Breast epithelium (tissue), 4 donors: ENCODE results near the gene FCHO2. TPM values are rescaled to one million over a fixed set of nuclear protein-coding genes. Genes with fewer than 3 reads are reported as not detected.

Experiments used
- DNase-seq, 2 donors: peaks; one replicate each; pipeline ENCODE4 v3.0.0-alpha.2; 2019; ENCODE audit warnings: low spot score in 2 of 2
- H3K27ac ChIP-seq, 2 donors: fragments of 200-600 bp; sonication (generic) in 1 of 2; one replicate each; pipeline ENCODE4 v1.5.1; 2016 to 2019; ENCODE audit warnings: mild to moderate bottlenecking in 1 of 2
- H3K27me3 ChIP-seq, 2 donors: fragments of 200-600 bp; sonication (generic) in 1 of 2; one replicate each; pipeline versions ENCODE4 v1.5.1 to v1.6.0; 2017 to 2019; ENCODE audit warnings: control low read depth in 1 of 2, mild to moderate bottlenecking in 1 of 2
- H3K36me3 ChIP-seq: fragments of 200-600 bp; one replicate; pipeline ENCODE4 v1.5.1; 2019
- H3K4me1 ChIP-seq, 2 donors: fragments of 200-600 bp; sonication (generic); one replicate each; pipeline ENCODE4 v1.5.1; 2016 to 2019; ENCODE audit warnings: control low read depth in 1 of 2
- H3K4me3 ChIP-seq, 3 donors: fragments of 200-600 bp; sonication (generic); 1 replicate in 2 of 3; 2 replicates in 1 of 3; pipeline ENCODE4 v1.5.1; 2016 to 2019; ENCODE audit warnings: mild to moderate bottlenecking in 3 of 3, moderate library complexity in 2 of 3
- H3K9me3 ChIP-seq, 2 donors: fragments of 200-600 bp; sonication (generic) in 1 of 2; one replicate each; pipeline ENCODE4 v1.5.1; 2016 to 2019; ENCODE audit warnings: control low read depth in 1 of 2
- CTCF ChIP-seq, 3 donors: fragments of 450-650 bp; IDR thresholded peaks; one replicate each; pipeline ENCODE4 v1.5.1; 2016 to 2017; ENCODE audit warnings: antibody characterized with exemption in 3 of 3, mild to moderate bottlenecking in 3 of 3, moderate library complexity in 3 of 3
- POLR2A ChIP-seq: fragments of 450-650 bp; IDR thresholded peaks from one replicate; pipeline ENCODE4 v1.6.1; 2016; ENCODE audit warnings: antibody characterized with exemption, mild to moderate bottlenecking, moderate library complexity
- POLR2AphosphoS5 ChIP-seq, 3 donors: sonication (generic); formaldehyde crosslinking; IDR thresholded peaks; one replicate each; pipeline ENCODE4 v1.6.1; 2017; ENCODE audit warnings: antibody characterized with exemption in 3 of 3
- intact Hi-C: fragments of 100-400 bp; cut with DNase I; formaldehyde crosslinking; loops from one replicate; pipeline ENCODE4 v1.15.1; 2023; ENCODE audit warnings: low total_unique reads
- total RNA-seq, 3 donors: library from RNA; depleted of rRNA; stranded (reverse); fragments of >200 nt; gene quantifications; one replicate each; pipeline ENCODE4 v1.1.0, GENCODE V29; 2016

Gene FCHO2
- total RNA-seq, 3 donors from 2014 or later, result 30.5 to 58.8 (median 46.7) TPM

DNA sequence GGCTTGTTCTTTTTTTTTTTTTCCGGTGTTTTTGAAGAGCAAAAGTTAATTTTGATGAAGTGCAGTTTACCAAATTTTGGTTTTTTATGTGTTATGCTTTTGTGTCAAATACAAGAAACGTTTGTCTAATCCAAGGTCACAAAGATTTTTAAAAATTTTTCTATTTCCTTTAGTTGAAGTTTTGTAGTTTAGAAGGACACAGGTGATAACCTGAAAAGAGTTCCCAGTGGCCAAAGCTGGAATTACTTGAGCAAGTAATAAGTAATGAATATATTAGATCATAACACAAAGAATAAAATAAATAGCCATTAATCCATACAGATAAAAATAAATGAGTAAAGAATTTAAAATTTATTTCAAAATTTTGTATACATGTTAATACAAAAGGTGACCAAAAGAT, 71.5 kb downstream of the FCHO2 start:
- H3K4me1 ChIP-seq, result no peaks in the 10 kb centered on the region
- no peak for DNase-seq
- no peak overlapping the region for H3K27ac ChIP-seq
- no peaks in the 10 kb centered on the region for H3K9me3 ChIP-seq
- no peaks in the 10 kb centered on the region for H3K36me3 ChIP-seq
- TF ChIP-seq POLR2A (no peak), POLR2AphosphoS5 (IDR thresholded peaks at IDR 0.05) (no peak), CTCF (IDR thresholded peaks at IDR 0.05) (peak in 1 of 3 donors; percentile 29)
- no peaks in the 10 kb centered on the region for H3K27me3 ChIP-seq
- intact Hi-C loops, result no loop called here
- H3K4me3 ChIP-seq, result no peak overlapping the region

DNA sequence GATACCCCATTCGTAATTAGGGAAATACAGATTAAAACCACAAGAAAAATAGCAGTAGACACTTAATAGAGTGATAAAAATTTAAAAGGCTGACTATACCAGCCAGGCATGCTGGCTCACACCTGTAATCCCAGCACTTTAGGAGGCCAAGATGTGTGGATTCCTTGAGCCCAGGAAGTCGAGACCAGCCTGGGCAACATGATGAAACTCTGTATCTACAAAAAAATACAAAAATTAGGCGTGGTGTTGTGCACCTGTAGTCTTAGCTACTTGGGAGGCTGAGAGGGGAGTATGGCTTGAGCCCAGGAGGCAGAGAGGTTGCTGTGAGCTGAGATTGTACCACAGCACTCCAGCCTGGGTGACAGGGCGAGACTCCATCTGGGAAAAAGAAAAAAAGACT, 72.0 kb downstream of the FCHO2 start:
- H3K4me3 ChIP-seq, result no peak overlapping the region
- TF ChIP-seq CTCF (IDR thresholded peaks at IDR 0.05), result no peak
- no peak for TF ChIP-seq POLR2A
- TF ChIP-seq POLR2AphosphoS5 (IDR thresholded peaks at IDR 0.05), result no peak
- no peaks in the 10 kb centered on the region for H3K36me3 ChIP-seq
- no peaks in the 10 kb centered on the region for H3K4me1 ChIP-seq
- no peaks in the 10 kb centered on the region for H3K9me3 ChIP-seq
- H3K27ac ChIP-seq, result no peak overlapping the region
- no peak for DNase-seq
- intact Hi-C loops, result no loop called here
- no peaks in the 10 kb centered on the region for H3K27me3 ChIP-seq

- no peaks in the 10 kb centered on the region for H3K36me3 ChIP-seq
- H3K27me3 ChIP-seq, result no peaks in the 10 kb centered on the region
- no peaks in the 10 kb centered on the region for H3K9me3 ChIP-seq
- TF ChIP-seq CTCF (IDR thresholded peaks at IDR 0.05) (no peak), POLR2AphosphoS5 (IDR thresholded peaks at IDR 0.05) (no peak), POLR2A (no peak)
- no peak for DNase-seq
- no peaks in the 10 kb centered on the region for H3K4me1 ChIP-seq
- intact Hi-C loops, result no loop called here
- H3K4me3 ChIP-seq, result no peak overlapping the region
- H3K27ac ChIP-seq, result no peak overlapping the region
Measured at GRCh38 chr5:73028991-73029595, 73.3 kb downstream of the FCHO2 start.

DNA sequence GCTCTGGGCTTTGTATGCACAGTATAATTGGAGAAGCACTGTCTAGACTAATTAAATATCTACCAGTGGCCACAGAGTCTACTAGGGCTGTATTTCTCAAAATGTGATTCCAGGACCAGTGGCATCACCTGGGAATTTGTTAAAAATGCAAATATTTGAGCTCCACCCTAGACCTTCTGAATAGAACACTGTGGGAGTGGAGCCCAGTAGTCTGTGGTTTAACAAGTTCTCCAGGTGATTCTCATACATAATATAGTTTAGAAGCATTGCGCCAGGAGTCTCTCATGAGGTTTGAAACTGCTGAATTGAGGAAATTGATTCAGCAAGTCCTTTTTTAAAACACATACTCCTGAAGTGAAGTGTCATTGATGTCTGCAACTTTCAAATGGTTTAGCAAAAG, 74.7 kb downstream of the FCHO2 start:
- TF ChIP-seq POLR2AphosphoS5 (IDR thresholded peaks at IDR 0.05) (no peak), CTCF (IDR thresholded peaks at IDR 0.05) (no peak), POLR2A (no peak)
- Histone ChIP-seq H3K36me3 (no peaks in the 10 kb centered on the region), H3K27ac (peak overlapping the region in 1 of 2 donors; percentile 38), H3K4me1 (no peaks in the 10 kb centered on the region), H3K4me3 (no peak overlapping the region), H3K9me3 (no peaks in the 10 kb centered on the region), H3K27me3 (no peaks in the 10 kb centered on the region)
- DNase-seq, result no peak
- intact Hi-C loops, result no loop called here

DNA sequence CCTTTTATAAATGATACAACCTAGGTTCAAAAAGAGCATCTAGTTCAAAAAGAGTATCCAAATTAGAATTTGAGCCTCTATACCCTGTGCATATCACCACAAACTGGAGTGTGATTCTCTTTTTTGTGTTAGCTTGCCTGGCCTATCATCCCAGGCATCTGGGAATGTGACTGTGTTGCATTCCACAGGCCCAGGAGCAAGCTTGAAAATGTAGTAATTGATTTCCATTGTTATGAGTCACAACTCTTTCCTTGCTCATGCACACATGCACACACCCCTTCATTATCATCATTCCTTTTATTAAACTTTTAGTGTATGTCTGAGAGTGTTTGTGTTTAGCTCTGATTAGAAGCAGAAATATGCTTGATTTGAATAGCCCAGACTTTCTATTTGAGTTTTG, 75.2 kb downstream of the FCHO2 start:
- DNase-seq, result no peak
- Histone ChIP-seq H3K27ac (peak overlapping the region in 1 of 2 donors; percentile 48), H3K27me3 (no peaks in the 10 kb centered on the region), H3K4me3 (no peak overlapping the region), H3K9me3 (no peaks in the 10 kb centered on the region), H3K4me1 (no peaks in the 10 kb centered on the region), H3K36me3 (no peaks in the 10 kb centered on the region)
- intact Hi-C loops, result no loop called here
- TF ChIP-seq POLR2AphosphoS5 (IDR thresholded peaks at IDR 0.05) (no peak), POLR2A (no peak), CTCF (IDR thresholded peaks at IDR 0.05) (no peak)
